HCT116 (cell line): ENCODE results near the gene RNF11. TPM values are rescaled to one million over a fixed set of nuclear protein-coding genes. Genes with fewer than 3 reads are reported as not detected.

Source experiments
- ATAC-seq: fragments of 200-7000 bp; cut with Tn5 transposase; 2 replicates; pipeline ENCODE4 v1.9.1; 2020; ENCODE audit warnings: mild to moderate bottlenecking, moderate library complexity
- BruUV-seq: library from RNA; stranded (reverse); fragments of 400-500 nt; replicated peaks from 2 replicates; lab custom pipeline; 2021; lab: Mats Ljungman, UMichigan
- CTCF ChIA-PET: fragments of 300-600 bp; sonication (Branson Sonifier 250); formaldehyde crosslinking; loops from one replicate; lab custom pipeline; 2021; ENCODE audit warnings: antibody characterized with exemption; lab: Charles Lee
- POLR2A ChIA-PET: fragments of 300-600, 350-600 bp; sonication (Branson Sonifier 250); formaldehyde crosslinking; loops from one replicate; lab custom pipeline; 2021; ENCODE audit warnings: antibody characterized with exemption; lab: Charles Lee
- RAD21 ChIA-PET, 2 experiments: fragments of 300-600 bp; sonication (Branson Sonifier 250); formaldehyde crosslinking; loops; one replicate each; lab custom pipeline; 2023; ENCODE audit warnings: low total read pairs in 2 of 2; ENCODE audit not compliant: uncharacterized antibody in 2 of 2, unreplicated experiment in 2 of 2, low non-redundant PET in 1 of 2; lab: Charles Lee
- DNase-seq: peaks from one replicate; pipeline ENCODE4 v3.0.0-alpha.2; 2010; ENCODE audit warnings: low read depth, low spot score
- H2AFZ ChIP-seq: fragments of 200-600 bp; shearing (Covaris generic), sonication (generic); 2 replicates; pipeline ENCODE4 v1.6.1; 2017; ENCODE audit warnings: low read depth, mixed run types, mixed read lengths, antibody characterized with exemption, low read length; ENCODE audit not compliant: poor library complexity, severe bottlenecking
- H3K27ac ChIP-seq: 2 replicates; pipeline ENCODE4 v1.5.1; 2012; ENCODE audit warnings: low read depth, low read length
- H3K27me3 ChIP-seq: fragments of 200-600 bp; sonication (generic); 2 replicates; pipeline ENCODE4 v1.6.1; 2016; ENCODE audit warnings: mixed run types, low read length, mixed read lengths; ENCODE audit not compliant: insufficient read depth
- H3K36me3 ChIP-seq, 2 experiments: fragments of 200-500 bp in 1 of 2; fragments of 200-600 bp in 1 of 2; sonication (Bioruptor generic) in 1 of 2; sonication (generic) in 1 of 2; 2 replicates each; pipeline versions ENCODE4 v1.5.1 to v1.6.1; 2014 to 2016; ENCODE audit warnings: low read length in 2 of 2, inconsistent platforms in 1 of 2, mixed read lengths in 1 of 2, mixed run types in 1 of 2; ENCODE audit not compliant: insufficient read depth in 2 of 2, control insufficient read depth in 1 of 2
- H3K4me1 ChIP-seq, 2 experiments: fragments of 200-600 bp in 1 of 2; sonication (generic) in 1 of 2; 2 replicates each; pipeline versions ENCODE4 v1.5.1 to v1.6.1; 2012 to 2017; ENCODE audit warnings: low read length in 2 of 2, inconsistent platforms in 1 of 2, mild to moderate bottlenecking in 1 of 2, mixed read lengths in 1 of 2, mixed run types in 1 of 2, moderate library complexity in 1 of 2; ENCODE audit not compliant: insufficient read depth in 2 of 2, control insufficient read depth in 1 of 2
- H3K4me2 ChIP-seq: fragments of 200-600 bp; sonication (generic); 2 replicates; pipeline ENCODE4 v1.6.1; 2017; ENCODE audit warnings: mixed run types, low read length, mixed read lengths
- H3K4me3 ChIP-seq, 2 experiments: fragments of 200-600 bp in 1 of 2; sonication (generic) in 1 of 2; replicated peaks in 1 of 2; 2 replicates each; pipeline ENCODE4 v1.5.1; 2011 to 2016; ENCODE audit warnings: low read length in 2 of 2, control low read depth in 1 of 2, low read depth in 1 of 2, mild to moderate bottlenecking in 1 of 2, mixed read lengths in 1 of 2, mixed run types in 1 of 2
- H3K79me2 ChIP-seq: fragments of 200-600 bp; sonication (generic); 2 replicates; pipeline ENCODE4 v1.6.1; 2017; ENCODE audit warnings: mild to moderate bottlenecking, mixed run types, low read length, moderate library complexity, mixed read lengths; ENCODE audit not compliant: insufficient read depth
- H3K9ac ChIP-seq: fragments of 200-600 bp; sonication (generic); 2 replicates; pipeline ENCODE4 v1.6.1; 2016; ENCODE audit warnings: low read length, mixed read lengths
- H3K9me2 ChIP-seq: fragments of 200-600 bp; sonication (generic), shearing (Covaris generic); 2 replicates; pipeline ENCODE4 v1.6.1; 2017; ENCODE audit warnings: mixed run types, mild to moderate bottlenecking, moderate library complexity; ENCODE audit not compliant: insufficient read depth
- H3K9me3 ChIP-seq, 2 experiments: fragments of 200-500 bp in 1 of 2; fragments of 200-600 bp in 1 of 2; sonication (Bioruptor generic) in 1 of 2; sonication (generic) in 1 of 2; 2 replicates each; pipeline ENCODE4 v1.6.1; 2014 to 2017; ENCODE audit warnings: low read length in 2 of 2, mixed read lengths in 2 of 2, inconsistent platforms in 1 of 2, low read depth in 1 of 2, mild to moderate bottlenecking in 1 of 2, mixed run types in 1 of 2, moderate library complexity in 1 of 2; ENCODE audit not compliant: control insufficient read depth in 1 of 2, insufficient read depth in 1 of 2
- H4K20me1 ChIP-seq: fragments of 200-600 bp; sonication (generic), shearing (Covaris generic); 2 replicates; pipeline ENCODE4 v1.6.1; 2017; ENCODE audit warnings: mixed run types, mild to moderate bottlenecking, moderate library complexity; ENCODE audit not compliant: insufficient read depth
- ATF3 ChIP-seq: IDR thresholded peaks from 2 replicates; pipeline ENCODE4 v1.6.1; 2012
- CEBPB ChIP-seq: IDR thresholded peaks from 2 replicates; pipeline ENCODE4 v1.6.1; 2012; ENCODE audit warnings: low read depth
- ELF1 ChIP-seq: IDR thresholded peaks from 2 replicates; pipeline ENCODE4 v1.6.1; 2012; ENCODE audit warnings: low read depth, borderline replicate concordance
- EZH2phosphoT487 ChIP-seq: fragments of 200-600 bp; IDR thresholded peaks from 2 replicates; pipeline ENCODE4 v1.6.1; 2018; ENCODE audit warnings: antibody characterized with exemption, borderline replicate concordance
- JUND ChIP-seq: IDR thresholded peaks from 2 replicates; pipeline ENCODE4 v1.6.1; 2012
- POLR2AphosphoS5 ChIP-seq: IDR thresholded peaks from 2 replicates; pipeline ENCODE4 v1.6.1; 2011; ENCODE audit warnings: mild to moderate bottlenecking, low read depth, low read length, moderate library complexity
- RAD21 ChIP-seq: IDR thresholded peaks from 2 replicates; pipeline ENCODE4 v1.6.1; 2012; ENCODE audit warnings: low read depth, mild to moderate bottlenecking
- REST ChIP-seq: IDR thresholded peaks from 2 replicates; pipeline ENCODE4 v1.6.1; 2012; ENCODE audit warnings: low read depth
- SIN3A ChIP-seq: IDR thresholded peaks from 2 replicates; pipeline ENCODE4 v1.6.1; 2012; ENCODE audit warnings: low read depth
- SP1 ChIP-seq: IDR thresholded peaks from 2 replicates; pipeline ENCODE4 v1.6.1; 2012; ENCODE audit warnings: low read depth
- SRF ChIP-seq: IDR thresholded peaks from 2 replicates; pipeline ENCODE4 v1.6.1; 2012; ENCODE audit warnings: low read depth
- TCF7L2 ChIP-seq: IDR thresholded peaks from 2 replicates; pipeline ENCODE4 v1.7.0; 2011; ENCODE audit warnings: borderline replicate concordance, inconsistent platforms; ENCODE audit not compliant: insufficient read depth, insufficient read length; ENCODE audit errors: extremely low read depth
- YY1 ChIP-seq: IDR thresholded peaks from 2 replicates; pipeline ENCODE4 v1.6.1; 2011; ENCODE audit warnings: low read length, low read depth, moderate library complexity, mild to moderate bottlenecking; ENCODE audit not compliant: insufficient replicate concordance; ENCODE audit errors: extremely low read depth
- ZFX ChIP-seq: fragments of 450-650 bp; IDR thresholded peaks from 2 replicates; pipeline ENCODE4 v1.6.1; 2017
- ZNF274 ChIP-seq: fragments of 200-500 bp; sonication (Bioruptor generic); IDR thresholded peaks from 2 replicates; pipeline ENCODE4 v1.6.1; 2014; ENCODE audit warnings: mild to moderate bottlenecking, low read depth, low read length, inconsistent platforms
- intact Hi-C: fragments of 100-400 bp; cut with micrococcal nuclease; formaldehyde crosslinking; loops from 2 replicates; pipeline ENCODE4 v1.10.0; 2022
- total RNA-seq: library from RNA; stranded (reverse); gene quantifications from one replicate; pipeline ENCODE4 v1.2.1, GENCODE V29; 2021; ENCODE audit not compliant: unreplicated experiment

The RNF11 gene
- total RNA-seq, 1 experiment from 2014 or later: 60.9 TPM

GRCh38 chr1:51236531-51237350 lies 668 bp downstream of the RNF11 start:
- Histone ChIP-seq H3K79me2 (peaks cover 54% of the 10 kb centered on the region), H3K4me3 (peak overlapping the region; percentile 92 to 97), H3K4me2 (peak overlapping the region; percentile 92), H3K9me2 (no peaks in the 10 kb centered on the region), H4K20me1 (peaks cover 9% of the 10 kb centered on the region; the same call in 1 of the 2 replicates), H3K27me3 (no peaks in the 10 kb centered on the region), H3K9me3 (no peaks in the 10 kb centered on the region), H2AFZ (no peak overlapping the region), H3K4me1 (peaks cover 15 to 28% of the 10 kb centered on the region in 2 experiments), H3K36me3 (no peaks in the 10 kb centered on the region), H3K9ac (peak overlapping the region; percentile 96), H3K27ac (peak overlapping the region; percentile 77)
- intact Hi-C loops: no loop called here
- no TSS peak for BruUV-seq
- no peak for DNase-seq
- POLR2A ChIA-PET: interaction anchor here (1.2 kb wide), 1 partner anchor 24 kb away, joined by 3 read pairs; no protein-coding TSS in a partner anchor
- ATAC-seq: peak; percentile 56
- RAD21 ChIA-PET: no interaction called here
- CTCF ChIA-PET: interaction anchor here (1.4 kb wide), 1 partner anchor 45 kb away, joined by 5 read pairs; no protein-coding TSS in a partner anchor
- TF ChIP-seq JUND (no peak), ZFX (peak; percentile 67), YY1 (peak; percentile 51)

- BruUV-seq: TSS peak; percentile 56
- H3K27ac ChIP-seq: no peak overlapping the region
- H3K27me3 ChIP-seq: no peaks in the 10 kb centered on the region
- peaks cover 61% of the 10 kb centered on the region for H3K79me2 ChIP-seq
- intact Hi-C loops: no loop called here
- no peak overlapping the region for H2AFZ ChIP-seq
- peak overlapping the region; percentile 92 for H3K4me2 ChIP-seq
- ChIA-PET CTCF (no interaction called here), RAD21 (no interaction called here), POLR2A (no interaction called here)
- no peaks in the 10 kb centered on the region for H3K9me2 ChIP-seq
- H4K20me1 ChIP-seq: peaks cover 10% of the 10 kb centered on the region
- no peaks in the 10 kb centered on the region for H3K9me3 ChIP-seq
- H3K9ac ChIP-seq: peak overlapping the region; percentile 96
- no peak for DNase-seq
- H3K4me1 ChIP-seq: peaks cover 15 to 28% of the 10 kb centered on the region in 2 experiments
- no peaks in the 10 kb centered on the region for H3K36me3 ChIP-seq
- peak overlapping the region; percentile 92 to 97 for H3K4me3 ChIP-seq
- no peak for ATAC-seq
- TF ChIP-seq YY1: no peak
- TF ChIP-seq SIN3A: no peak
- TF ChIP-seq EZH2phosphoT487: no peak
- TF ChIP-seq JUND: no peak
- TF ChIP-seq TCF7L2: no peak
- no peak for TF ChIP-seq CEBPB
- no peak for TF ChIP-seq ELF1
- TF ChIP-seq SRF: no peak
- no peak for TF ChIP-seq SP1
- no peak for TF ChIP-seq POLR2AphosphoS5
- TF ChIP-seq REST: no peak
- TF ChIP-seq RAD21: no peak
- no peak for TF ChIP-seq ATF3
- TF ChIP-seq ZNF274: no peak
Observed at GRCh38 chr1:51237351-51238033, 1.4 kb downstream of the RNF11 start.
